GM21825 (cell line): ENCODE measurements around the gene MCIDAS.

Experiments used
- ATAC-seq: cut with Tn5 transposase; IDR thresholded peaks from one replicate; pipeline ENCODE4 v1.9.1; 2021; ENCODE audit warnings: mild to moderate bottlenecking, moderate library complexity; ENCODE audit not compliant: unreplicated experiment

MCIDAS gene

DNA sequence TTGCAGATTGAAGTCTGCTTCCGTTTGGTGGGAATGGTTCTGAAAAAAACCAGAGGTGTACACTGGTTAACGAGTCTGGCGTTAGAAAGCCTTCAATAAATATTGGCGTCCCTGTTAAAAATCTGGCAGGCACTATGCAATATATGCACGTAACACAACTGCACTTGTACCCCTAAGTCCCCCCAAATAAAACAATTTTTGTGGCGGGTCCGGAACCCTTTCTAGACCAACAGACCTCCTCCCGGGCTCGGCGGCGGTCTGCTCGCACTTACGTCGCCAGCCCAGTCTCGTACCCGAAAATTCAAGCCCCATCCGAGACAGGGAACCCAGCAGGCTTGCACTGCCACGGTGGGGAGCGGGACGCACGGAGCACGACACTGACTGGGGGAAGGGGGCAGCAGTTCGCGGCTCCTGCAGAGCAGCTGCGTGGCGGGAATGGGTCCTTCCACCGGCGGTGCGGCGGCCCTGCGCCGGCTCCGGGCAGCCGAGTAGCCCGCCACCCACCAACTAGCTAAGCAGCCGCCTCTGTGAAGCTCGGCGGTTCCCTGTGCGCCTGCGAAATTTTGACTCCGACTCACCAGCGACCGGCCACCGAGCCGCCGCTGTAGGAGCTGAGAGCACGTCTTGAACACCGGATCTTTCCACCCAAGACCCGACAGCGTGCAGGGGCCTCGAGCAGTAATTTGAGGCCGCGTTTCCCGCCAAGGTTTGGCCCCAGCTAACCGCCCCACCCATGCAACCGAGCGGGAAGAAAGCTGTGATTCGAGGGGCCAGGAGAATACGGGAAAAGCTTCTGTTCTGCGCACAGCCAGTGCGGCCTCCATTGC, 3.9 kb downstream of the MCIDAS start:
- ATAC-seq: no peak

DNA sequence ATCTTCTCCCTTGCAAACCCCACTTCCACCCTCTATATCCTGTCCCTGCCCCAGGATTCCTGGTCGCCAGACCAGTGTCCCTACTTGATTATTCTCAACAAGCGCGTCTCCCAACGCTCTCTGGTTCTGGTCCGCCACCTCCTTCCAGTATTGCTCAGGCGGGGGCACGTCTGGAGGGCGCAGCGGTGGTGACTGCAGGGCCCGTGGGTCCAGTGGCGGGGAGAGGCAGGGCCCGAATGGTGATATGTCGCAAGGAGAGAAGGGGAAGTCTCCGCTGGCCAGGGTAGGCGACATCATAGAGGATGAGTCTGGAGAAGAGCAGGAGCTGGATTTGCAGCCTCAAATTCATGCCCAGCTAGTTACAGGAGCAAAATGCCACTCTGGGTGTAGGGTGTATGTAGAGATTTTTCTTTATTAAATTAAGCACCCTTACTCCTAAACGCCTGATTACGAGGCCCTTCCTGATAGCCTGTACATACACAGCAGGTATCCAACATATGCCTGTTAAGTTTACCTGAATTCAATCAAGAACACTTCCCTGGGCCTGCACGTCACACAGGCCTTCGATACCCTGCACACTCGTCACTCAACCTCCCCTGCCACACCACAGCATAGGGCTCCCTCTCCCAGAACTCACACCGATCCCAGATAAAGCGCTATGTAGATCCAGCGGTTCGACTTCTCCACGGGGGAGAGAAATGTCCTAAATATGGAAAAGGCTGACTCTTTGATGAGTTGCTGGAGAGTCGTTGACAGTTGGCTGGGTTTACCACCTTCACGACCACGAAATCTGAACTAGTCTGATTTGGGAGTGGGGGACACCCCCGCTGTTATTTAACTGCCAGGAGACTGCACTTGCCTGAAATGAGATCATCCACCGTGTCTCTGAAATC, 4.8 kb downstream of the MCIDAS start:
- no peak for ATAC-seq

- no peak for ATAC-seq
These were observed 6.5 kb downstream of the MCIDAS start for GRCh38 chr5:55220433-55221185.

- no peak for ATAC-seq
These were observed 7.3 kb downstream of the MCIDAS start for GRCh38 chr5:55219770-55220169.

GRCh38 chr5:55218967-55219366, 8.1 kb downstream of the MCIDAS start:
- ATAC-seq: no peak

DNA sequence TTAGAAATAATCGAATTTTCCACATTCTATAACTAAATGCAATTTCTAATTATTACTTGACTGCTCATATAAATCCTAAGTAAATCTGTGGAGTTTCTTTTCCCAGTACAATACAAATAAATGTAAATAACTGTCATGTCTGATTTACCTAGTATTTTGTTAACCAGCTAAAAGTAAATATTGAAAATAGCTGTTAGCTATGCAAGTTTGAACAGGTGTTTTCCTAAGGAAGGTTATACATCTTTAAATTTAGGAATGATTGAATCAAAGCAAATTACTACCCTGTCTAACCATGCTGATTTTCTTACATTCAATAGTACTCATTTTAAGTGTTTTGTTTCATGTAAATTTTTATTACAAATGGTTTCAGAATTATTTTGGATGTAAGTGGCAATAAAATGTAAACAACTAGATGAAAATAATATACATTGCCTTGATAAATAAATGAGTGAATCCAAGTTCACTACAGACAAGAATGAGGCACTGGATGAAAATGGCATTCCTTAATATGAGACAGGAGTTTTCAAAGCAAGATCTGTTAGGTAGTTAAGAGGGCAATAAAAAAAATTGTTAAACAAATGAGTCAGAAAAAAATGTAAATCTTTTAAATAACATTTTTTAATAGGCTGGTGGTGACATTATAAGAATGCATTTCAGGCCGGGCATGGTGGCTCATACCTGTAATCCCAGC, 15.8 kb downstream of the MCIDAS start:
- ATAC-seq: no peak

- ATAC-seq: no peak
These were observed 22.1 kb downstream of the MCIDAS start for GRCh38 chr5:55205001-55205400.

DNA sequence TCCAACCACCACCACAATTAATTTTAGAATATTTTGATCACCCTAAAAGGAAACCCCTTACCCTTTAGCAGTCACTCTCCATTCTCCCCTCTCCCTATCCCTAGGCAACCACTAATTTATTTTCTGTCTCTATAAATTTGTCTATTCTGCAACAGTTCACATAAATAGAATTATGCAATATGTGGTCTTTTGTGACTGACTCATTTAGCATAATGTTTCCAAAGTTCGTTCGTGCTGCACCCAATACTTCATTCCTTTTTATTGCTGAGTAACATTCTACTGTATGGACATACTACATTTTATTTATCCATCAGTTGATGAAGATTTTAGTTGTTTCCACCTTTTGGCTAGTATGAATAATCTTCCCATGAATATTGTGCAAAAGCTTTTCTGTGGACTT, 36.0 kb downstream of the MCIDAS start:
- ATAC-seq: no peak

DNA sequence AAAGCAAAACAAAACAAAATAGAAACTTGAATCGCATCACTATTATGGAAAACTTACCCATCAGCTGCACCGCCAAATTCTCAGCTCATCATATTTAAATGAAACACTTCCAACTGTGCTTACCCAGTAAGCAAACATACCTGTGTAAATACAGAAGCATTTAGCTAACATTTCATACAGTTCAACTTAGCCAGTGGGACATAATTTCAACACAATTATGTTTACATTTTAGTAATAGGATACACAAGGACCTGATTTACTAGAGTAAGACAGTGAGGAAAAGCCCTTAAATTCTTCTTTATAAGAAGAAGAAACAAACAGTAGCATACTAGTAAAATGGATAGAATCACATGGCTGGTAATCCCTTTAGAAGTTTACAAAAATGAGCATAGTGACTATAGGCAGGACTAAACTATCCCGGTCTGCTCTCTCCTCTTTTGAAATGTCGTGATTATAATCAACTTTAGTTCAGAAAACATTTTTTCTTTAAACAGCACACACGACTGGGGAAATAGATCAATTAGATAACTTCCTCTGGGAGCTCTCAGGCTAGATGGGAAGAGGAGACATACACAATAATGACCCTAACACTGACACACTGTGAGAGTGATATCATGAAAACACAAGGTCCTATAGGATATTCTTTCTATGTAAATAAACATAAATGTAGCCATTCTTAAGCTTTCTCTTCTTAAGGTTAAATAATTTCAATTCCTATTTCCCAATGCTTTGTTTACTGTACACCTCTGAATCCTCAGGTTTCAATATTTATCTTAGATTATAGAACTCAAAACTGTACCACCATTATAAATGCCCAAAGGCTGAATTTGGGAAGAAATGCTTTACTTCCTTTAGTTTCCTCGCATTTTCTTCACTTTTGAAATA, 38.2 kb downstream of the MCIDAS start:
- ATAC-seq: no peak

DNA sequence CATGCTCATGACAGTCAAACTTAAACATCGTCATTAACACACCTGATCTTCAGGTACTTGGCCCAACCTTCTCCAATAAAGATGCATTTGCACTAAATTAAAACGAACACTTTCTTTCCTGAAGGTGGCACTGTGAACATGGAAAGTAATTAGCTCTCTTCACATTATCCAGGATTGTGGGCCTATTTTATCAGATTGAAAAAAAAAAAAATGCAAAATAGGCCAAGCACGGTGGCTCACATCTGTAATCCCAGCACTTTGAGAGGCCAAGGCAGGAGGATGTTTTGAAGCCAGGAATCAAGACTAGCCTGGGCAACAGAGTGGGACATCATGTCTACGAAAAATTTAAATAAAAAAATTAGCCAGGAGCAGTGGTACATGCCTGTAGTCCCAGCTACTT, 39.7 kb downstream of the MCIDAS start:
- no peak for ATAC-seq

DNA sequence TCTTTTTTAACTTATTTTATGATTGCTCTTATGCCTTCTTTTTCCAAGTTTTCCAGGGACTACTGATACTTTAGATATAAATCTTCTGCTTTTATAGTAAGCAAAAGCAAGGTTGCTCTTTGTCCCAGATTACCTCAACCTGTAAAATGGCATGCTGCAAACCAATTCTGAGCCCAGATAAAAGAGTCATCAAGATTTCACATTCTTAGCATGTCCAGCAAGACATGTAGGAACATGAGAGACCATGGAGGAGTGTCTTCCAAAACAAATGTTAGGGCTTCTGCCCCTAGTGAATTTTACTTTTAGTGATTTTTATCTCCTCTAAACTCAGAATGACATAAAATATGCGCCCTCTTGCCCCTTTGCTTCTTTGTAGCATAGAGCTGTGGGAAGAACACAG, 47.1 kb downstream of the MCIDAS start:
- ATAC-seq: no peak

- no peak for ATAC-seq
These were observed 50.0 kb downstream of the MCIDAS start for GRCh38 chr5:55177078-55177477.

DNA sequence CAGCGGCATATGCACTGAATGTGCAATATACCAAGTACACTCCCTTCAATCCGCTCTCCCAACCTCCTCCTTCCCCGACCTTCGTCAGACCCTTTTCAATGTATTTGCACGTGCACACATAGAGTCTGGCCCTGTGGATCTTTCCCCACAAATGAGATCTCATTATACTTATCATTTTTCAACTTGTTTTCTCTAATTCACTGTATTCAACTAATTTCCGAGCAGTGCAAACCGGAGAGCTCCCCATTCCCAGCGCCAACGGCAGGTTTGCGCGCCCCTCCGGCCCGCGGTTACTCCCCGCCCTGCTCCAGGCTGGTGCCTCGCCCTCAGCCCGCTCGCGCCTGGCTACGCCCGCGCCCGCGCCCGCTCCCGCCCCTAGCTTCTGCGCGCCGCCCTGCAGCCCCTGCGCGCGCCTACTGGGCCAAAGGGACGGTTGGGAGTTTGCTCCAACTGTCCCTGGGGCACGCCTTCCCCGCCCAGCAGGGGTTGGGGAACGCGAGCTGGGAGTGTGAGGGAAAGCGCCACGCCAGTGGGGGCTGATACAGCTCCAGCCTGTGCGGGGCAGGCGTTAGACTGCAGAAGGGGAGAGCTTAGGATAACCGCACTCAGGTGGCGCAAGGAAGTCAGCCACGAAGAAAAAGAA, 50.8 kb downstream of the MCIDAS start:
- no peak for ATAC-seq

GRCh38 chr5:55175781-55176175, 51.3 kb downstream of the MCIDAS start:
- ATAC-seq: no peak

GRCh38 chr5:55173687-55174230, 53.4 kb downstream of the MCIDAS start:
- ATAC-seq: no peak

DNA sequence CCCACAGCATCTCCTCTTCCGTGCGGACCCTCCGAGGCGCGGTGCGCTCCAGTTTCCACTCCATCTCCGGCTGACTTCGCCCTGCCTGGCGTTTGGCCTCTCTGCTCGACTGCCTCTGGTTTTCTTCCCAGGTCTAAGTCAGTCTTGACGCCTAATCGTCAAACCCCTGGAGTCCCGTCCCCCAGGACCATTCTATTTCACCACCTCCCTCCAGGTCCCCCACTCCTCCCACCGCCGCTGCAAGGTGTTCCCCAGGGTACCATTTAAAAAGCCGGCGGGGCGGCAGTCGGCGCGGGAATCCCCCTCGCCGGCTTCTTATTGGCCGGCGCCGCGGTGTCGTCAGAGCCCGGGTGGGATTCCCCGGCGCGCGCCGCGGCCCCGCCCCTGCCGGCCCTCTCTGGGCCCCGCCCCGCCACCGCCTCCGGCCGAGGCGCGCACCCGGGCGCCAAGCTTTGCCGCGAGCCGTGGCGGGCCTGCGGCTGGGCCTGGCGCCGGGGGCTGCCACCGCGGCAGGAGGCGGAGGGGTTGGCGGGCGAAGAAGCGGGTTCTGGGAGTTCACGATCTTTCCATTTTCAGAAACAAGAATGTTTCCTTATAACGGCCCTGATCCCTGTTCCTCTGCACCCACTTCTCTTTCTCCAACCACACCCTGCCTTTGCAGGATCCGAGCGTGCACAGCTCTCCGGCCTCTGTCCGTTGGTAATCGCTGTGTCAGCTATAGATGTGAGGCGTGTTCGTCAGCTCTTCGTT, 54.0 kb downstream of the MCIDAS start, which contains the start of gene CDC20B:
CDC20B (minus strand) TSS at position 241 of the 750 bp plus-strand sequence; CDS start at position 64, 177 bp downstream.
- peak; percentile 93 for ATAC-seq

GRCh38 chr5:55172051-55172899, 54.8 kb downstream of the MCIDAS start:
- ATAC-seq: peak; percentile 65
